Colon (tissue), 2 donors: Measurements from ENCODE around the gene FXYD1.

Experiments
- FAIRE-seq: peaks from 2 replicates; lab custom pipeline; 2012; peaks lifted over from hg19 to GRCh38; lab: Jason Lieb, UNC
- donor health status: control.
- donor health status: control.

Gene FXYD1

GRCh38 chr19:35107545-35107944 lies 31.1 kb upstream of the FXYD1 start:
- FAIRE-seq, result no peak

- FAIRE-seq, result no peak
These were observed 29.9 kb upstream of the FXYD1 start for GRCh38 chr19:35108730-35109129.

GRCh38 chr19:35109395-35110112 lies 29.1 kb upstream of the FXYD1 start:
- no peak for FAIRE-seq

- FAIRE-seq, result no peak
These were observed 27.6 kb upstream of the FXYD1 start for GRCh38 chr19:35110974-35111373.

- FAIRE-seq, result no peak
These were observed 25.5 kb upstream of the FXYD1 start for GRCh38 chr19:35112995-35113688.

- FAIRE-seq, result no peak
These were observed 24.1 kb upstream of the FXYD1 start for GRCh38 chr19:35114353-35115176.

- no peak for FAIRE-seq
These were observed 23.3 kb upstream of the FXYD1 start, which contains the start of gene FXYD3 for GRCh38 chr19:35115177-35115951. TSS of gene FXYD3 (plus strand) at chr19:35115823. CDS start at chr19:35119377, 3,554 bp downstream.

- no peak for FAIRE-seq
These were observed 22.4 kb upstream of the FXYD1 start for GRCh38 chr19:35116072-35116801.

- FAIRE-seq, result no peak
These were observed 21.5 kb upstream of the FXYD1 start for GRCh38 chr19:35117116-35117515.

GRCh38 chr19:35117799-35118198 lies 20.8 kb upstream of the FXYD1 start:
- FAIRE-seq, result no peak

GRCh38 chr19:35118268-35119020 lies 20.2 kb upstream of the FXYD1 start:
- no peak for FAIRE-seq

- no peak for FAIRE-seq
These were observed 19.5 kb upstream of the FXYD1 start for GRCh38 chr19:35119091-35119490.

- FAIRE-seq, result no peak
These were observed 19.0 kb upstream of the FXYD1 start for GRCh38 chr19:35119578-35120155.

GRCh38 chr19:35120492-35120891 lies 18.1 kb upstream of the FXYD1 start:
- FAIRE-seq, result no peak

GRCh38 chr19:35120898-35121297 lies 17.7 kb upstream of the FXYD1 start:
- no peak for FAIRE-seq

GRCh38 chr19:35122687-35123551 lies 15.7 kb upstream of the FXYD1 start:
- no peak for FAIRE-seq

GRCh38 chr19:35123573-35123972 lies 15.1 kb upstream of the FXYD1 start:
- no peak for FAIRE-seq

- no peak for FAIRE-seq
These were observed 14.2 kb upstream of the FXYD1 start for GRCh38 chr19:35124098-35125060.
